ENCODE measurements around the gene LGMN. TPM values are rescaled to one million over a fixed set of nuclear protein-coding genes. Genes with fewer than 3 reads are reported as not detected.
A peak's percentile ranks its signal among the peaks of the same experiment; 100 is the strongest.

Gene LGMN
- total and polyA plus RNA-seq, 4 experiments from 2014 or later: 9.6 to 14.0 (median 12.3) TPM

DNA sequence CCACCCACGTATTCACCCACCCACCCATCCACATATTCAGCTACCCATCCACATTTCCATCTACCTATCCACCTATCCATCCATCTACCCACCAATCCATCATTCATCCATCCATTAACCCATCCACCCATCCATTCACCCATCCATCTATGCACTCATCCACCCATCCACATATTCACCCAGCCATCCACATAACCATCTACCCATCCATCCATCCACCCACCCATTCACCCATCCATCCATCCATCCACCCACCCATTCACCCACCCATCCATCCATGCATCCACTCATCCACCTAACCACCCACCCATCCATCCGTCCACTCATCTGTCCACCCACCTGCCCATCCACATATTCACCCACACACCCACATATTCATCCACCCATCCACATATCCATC lies 70.5 kb downstream of the LGMN start:
- Mint-ChIP-seq H3K9me3 (no peaks in the 10 kb centered on the region), H3K27ac (peak overlapping the region in 3 of 7 donors; percentile 22 to 37 (median 30)), H3K27me3 (no peaks in the 10 kb centered on the region), H3K4me1 (peaks cover 22 to 54% (median 37%) of the 10 kb centered on the region in 4 donors), H3K36me3 (peaks cover 57 to 80% of the 10 kb centered on the region in 2 donors), H3K4me3 (peak overlapping the region in 1 of 8 donors; percentile 26)
- no peaks in the 10 kb centered on the region for H3K9me3 ChIP-seq (ENCODE audit: control insufficient read depth in 1 of 2, low read length in 2 of 2)
- H3K36me3 ChIP-seq (ENCODE audit: insufficient read depth, low read length): peaks cover 56% of the 10 kb centered on the region
- POLR2A ChIA-PET (ENCODE audit: partially characterized antibody): interaction anchor here (0.6 to 0.7 kb wide), 2 partner anchors 28 to 62 kb away, joined by 3 read pairs; no protein-coding TSS in a partner anchor
- intact Hi-C loops (cut with micrococcal nuclease): no loop called here
- H3K27me3 ChIP-seq (ENCODE audit: insufficient read depth, low read length): no peaks in the 10 kb centered on the region
- CTCF ChIA-PET (ENCODE audit: partially characterized antibody): interaction anchor here (0.6 to 0.7 kb wide), 2 partner anchors 13 to 64 kb away, joined by 3 read pairs; no protein-coding TSS in a partner anchor
- no peak overlapping the region for H3K27ac ChIP-seq (ENCODE audit: low read depth, low read length)
- H3K4me1 ChIP-seq (ENCODE audit: insufficient read depth, low read length): peaks cover 43% of the 10 kb centered on the region
- H3K4me3 ChIP-seq (ENCODE audit: low read length in 2 of 2): no peak overlapping the region
- no peak for DNase-seq

DNA sequence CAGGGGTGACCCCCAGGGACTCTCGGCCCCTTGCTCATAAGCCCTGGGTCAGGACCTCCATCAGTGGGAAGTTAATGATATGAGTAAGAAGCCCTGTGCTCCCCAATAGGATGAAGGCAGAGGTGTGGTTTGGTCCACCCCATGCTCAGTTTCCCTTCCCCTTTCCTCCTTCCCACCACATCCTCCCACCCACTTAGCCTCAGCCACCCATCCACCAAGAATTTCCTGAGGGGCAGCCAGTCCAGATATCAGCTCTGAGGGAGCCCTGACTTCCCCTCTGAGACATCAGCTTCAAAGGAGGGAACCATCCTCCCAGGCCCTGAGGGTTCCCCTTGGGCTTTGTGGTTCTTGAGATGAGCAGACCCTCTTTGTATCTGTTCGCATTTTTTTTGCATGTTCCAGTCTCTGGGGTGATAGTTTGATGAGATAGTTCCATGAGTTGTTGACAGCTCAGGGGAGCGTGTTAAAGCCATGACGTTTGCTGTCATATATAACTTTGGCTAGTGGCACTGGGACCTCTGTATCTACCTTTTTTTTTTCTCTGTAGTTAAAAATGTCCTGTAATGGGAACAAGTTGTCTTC lies 71.2 kb downstream of the LGMN start:
- Histone ChIP-seq H3K4me1 (ENCODE audit: insufficient read depth, low read length) (peaks cover 43% of the 10 kb centered on the region), H3K9me3 (ENCODE audit: control insufficient read depth in 1 of 2, low read length in 2 of 2) (no peaks in the 10 kb centered on the region), H3K27ac (ENCODE audit: low read depth, low read length) (no peak overlapping the region), H3K27me3 (ENCODE audit: insufficient read depth, low read length) (no peaks in the 10 kb centered on the region), H3K36me3 (ENCODE audit: insufficient read depth, low read length) (peaks cover 57% of the 10 kb centered on the region), H3K4me3 (ENCODE audit: low read length in 2 of 2) (no peak overlapping the region)
- Mint-ChIP-seq H3K4me3 (peak overlapping the region in 2 of 8 donors; percentile 33 to 54), H3K27me3 (no peaks in the 10 kb centered on the region), H3K36me3 (peaks cover 57 to 80% of the 10 kb centered on the region in 2 donors), H3K9me3 (no peaks in the 10 kb centered on the region), H3K27ac (peak overlapping the region; percentile 23 to 84 (median 60)), H3K4me1 (peaks cover 24 to 62% (median 40%) of the 10 kb centered on the region in 4 donors)
- ChIA-PET CTCF (ENCODE audit: partially characterized antibody) (interaction anchor here (0.7 to 1.5 kb wide), 6 partner anchors 9 to 571 kb away, joined by 3 to 5 read pairs (median 3); partner anchors contain the start of gene ATXN3), POLR2A (ENCODE audit: partially characterized antibody) (interaction anchor here (0.6 to 0.7 kb wide), 2 partner anchors 27 to 62 kb away, joined by 3 read pairs; no protein-coding TSS in a partner anchor)
- no peak for DNase-seq
- intact Hi-C loops (cut with micrococcal nuclease): no loop called here

DNA sequence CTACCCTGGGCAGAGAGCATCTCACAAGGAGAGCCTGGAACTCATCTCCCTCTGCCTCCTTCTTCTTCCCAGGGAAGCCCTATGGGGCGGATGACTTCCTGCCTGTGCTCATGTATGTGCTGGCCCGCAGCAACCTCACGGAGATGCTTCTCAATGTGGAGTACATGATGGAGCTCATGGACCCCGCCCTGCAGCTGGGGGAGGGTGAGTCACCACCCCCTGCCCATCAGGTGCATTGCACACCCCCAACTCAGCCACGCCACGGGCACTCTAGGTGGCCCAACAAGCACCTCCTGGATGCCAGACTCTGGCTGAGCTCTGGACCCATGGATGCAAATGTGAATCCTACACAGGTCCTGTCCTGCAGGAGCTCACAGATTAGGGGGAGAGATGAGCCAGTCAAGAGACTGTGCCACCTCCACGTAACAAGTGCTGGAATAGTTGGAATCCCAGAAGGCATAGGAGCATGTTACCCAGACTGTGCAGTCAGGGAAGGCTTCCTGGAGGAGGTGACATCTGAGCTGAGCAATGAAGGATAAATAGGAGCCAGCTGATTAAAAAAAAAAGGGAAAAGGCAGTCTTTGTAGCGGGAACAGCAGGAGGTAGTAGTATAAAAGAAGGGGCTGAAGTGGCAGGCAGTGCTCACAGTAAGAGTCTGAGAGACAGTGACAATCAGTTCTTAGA lies 71.9 kb downstream of the LGMN start:
- no peaks in the 10 kb centered on the region for H3K9me3 Mint-ChIP-seq
- ChIA-PET POLR2A (ENCODE audit: partially characterized antibody) (interaction anchor here (0.6 kb wide), 1 partner anchor 13 kb away, joined by 5 read pairs; no protein-coding TSS in a partner anchor), CTCF (ENCODE audit: partially characterized antibody) (interaction anchor here (0.9 to 1.5 kb wide), 6 partner anchors 9 to 570 kb away, joined by 3 to 5 read pairs (median 3); partner anchors contain the start of gene ATXN3)
- Histone ChIP-seq H3K27ac (ENCODE audit: low read depth, low read length) (peak overlapping the region; percentile 27), H3K36me3 (ENCODE audit: insufficient read depth, low read length) (peaks cover 55% of the 10 kb centered on the region), H3K4me1 (ENCODE audit: insufficient read depth, low read length) (peaks cover 42% of the 10 kb centered on the region), H3K9me3 (ENCODE audit: control insufficient read depth in 1 of 2, low read length in 2 of 2) (no peaks in the 10 kb centered on the region), H3K4me3 (ENCODE audit: low read length in 2 of 2) (no peak overlapping the region), H3K27me3 (ENCODE audit: insufficient read depth, low read length) (no peaks in the 10 kb centered on the region)
- H3K36me3 Mint-ChIP-seq: peaks cover 57 to 83% of the 10 kb centered on the region in 2 donors
- no peak for DNase-seq
- H3K4me1 Mint-ChIP-seq: peaks cover 24 to 66% (median 39%) of the 10 kb centered on the region in 4 donors
- H3K27ac Mint-ChIP-seq: peak overlapping the region; percentile 23 to 84 (median 60)
- H3K27me3 Mint-ChIP-seq: no peaks in the 10 kb centered on the region
- intact Hi-C loops (cut with micrococcal nuclease): no loop called here
- H3K4me3 Mint-ChIP-seq: peak overlapping the region in 1 of 8 donors; percentile 33

DNA sequence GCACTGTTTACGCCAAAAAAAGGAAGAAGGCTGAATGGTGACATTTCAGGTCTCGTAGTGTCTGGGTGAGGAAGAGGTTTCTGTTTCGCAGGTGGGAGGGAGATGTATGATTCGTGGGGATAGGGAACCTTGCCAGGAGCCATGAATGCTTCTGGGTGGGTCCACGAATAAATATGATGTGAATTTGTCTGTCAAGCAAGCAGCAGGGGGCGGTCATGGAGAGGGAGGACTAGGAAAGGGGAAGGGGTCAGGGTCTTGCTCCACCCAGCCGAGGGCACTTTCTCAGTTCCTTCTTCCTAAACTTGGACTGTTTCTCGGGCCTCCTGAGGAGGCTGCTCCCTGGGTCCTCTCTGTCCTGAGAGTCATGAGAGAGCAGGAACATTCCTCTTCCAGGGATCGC lies 72.5 kb downstream of the LGMN start:
- no peaks in the 10 kb centered on the region for H3K9me3 Mint-ChIP-seq
- no peak overlapping the region for H3K27ac ChIP-seq (ENCODE audit: low read depth, low read length)
- no peak for DNase-seq
- peaks cover 55 to 82% of the 10 kb centered on the region in 2 donors for H3K36me3 Mint-ChIP-seq
- POLR2A ChIA-PET (ENCODE audit: partially characterized antibody): interaction anchor here (0.6 kb wide), 1 partner anchor 14 kb away, joined by 5 read pairs; no protein-coding TSS in a partner anchor
- peak overlapping the region in 2 of 8 donors; percentile 4 to 10 for H3K4me3 Mint-ChIP-seq
- no peaks in the 10 kb centered on the region for H3K27me3 Mint-ChIP-seq
- H3K9me3 ChIP-seq (ENCODE audit: control insufficient read depth in 1 of 2, low read length in 2 of 2): no peaks in the 10 kb centered on the region
- H3K4me3 ChIP-seq (ENCODE audit: low read length in 2 of 2): no peak overlapping the region
- H3K4me1 ChIP-seq (ENCODE audit: insufficient read depth, low read length): peaks cover 42% of the 10 kb centered on the region
- CTCF ChIA-PET (ENCODE audit: partially characterized antibody): interaction anchor here (1.2 to 1.5 kb wide), 3 partner anchors 10 to 570 kb away, joined by 3 to 5 read pairs (median 3); partner anchors contain the start of gene ATXN3
- no peaks in the 10 kb centered on the region for H3K27me3 ChIP-seq (ENCODE audit: insufficient read depth, low read length)
- H3K27ac Mint-ChIP-seq: peak overlapping the region; percentile 23 to 95 (median 52)
- peaks cover 18 to 65% (median 39%) of the 10 kb centered on the region in 4 donors for H3K4me1 Mint-ChIP-seq
- intact Hi-C loops (cut with micrococcal nuclease): no loop called here
- H3K36me3 ChIP-seq (ENCODE audit: insufficient read depth, low read length): peaks cover 55% of the 10 kb centered on the region

DNA sequence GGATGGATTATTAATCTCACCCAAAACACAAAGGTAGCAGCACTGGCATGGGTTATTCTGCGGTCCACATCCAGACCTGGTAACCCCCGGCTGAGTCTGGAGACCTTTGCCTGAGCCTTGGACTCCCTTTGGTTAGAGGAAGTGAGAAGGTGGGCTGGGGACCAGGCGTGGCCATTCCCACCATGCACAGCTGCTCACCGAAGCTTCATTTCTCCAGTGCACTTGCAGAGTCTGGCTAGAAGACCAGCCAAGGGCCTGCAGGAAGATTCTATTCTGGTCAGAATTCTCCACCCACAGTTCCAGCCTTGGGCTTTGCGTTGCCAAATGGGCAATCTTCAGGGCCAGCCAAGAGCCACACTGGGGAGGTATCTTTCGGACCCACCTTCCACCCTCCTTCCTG lies 73.0 kb downstream of the LGMN start:
- no peaks in the 10 kb centered on the region for H3K27me3 Mint-ChIP-seq
- peaks cover 55% of the 10 kb centered on the region for H3K36me3 ChIP-seq (ENCODE audit: insufficient read depth, low read length)
- POLR2A ChIA-PET (ENCODE audit: partially characterized antibody): no interaction called here
- H3K4me1 Mint-ChIP-seq: peaks cover 20 to 65% (median 40%) of the 10 kb centered on the region in 4 donors
- H3K9me3 ChIP-seq (ENCODE audit: control insufficient read depth in 1 of 2, low read length in 2 of 2): no peaks in the 10 kb centered on the region
- H3K4me3 ChIP-seq (ENCODE audit: low read length in 2 of 2): no peak overlapping the region
- H3K27ac ChIP-seq (ENCODE audit: low read depth, low read length): no peak overlapping the region
- peaks cover 53 to 84% of the 10 kb centered on the region in 2 donors for H3K36me3 Mint-ChIP-seq
- H3K9me3 Mint-ChIP-seq: no peaks in the 10 kb centered on the region
- CTCF ChIA-PET (ENCODE audit: partially characterized antibody): interaction anchor here (1.0 to 3.0 kb wide), 5 partner anchors 8 to 85 kb away, joined by 3 to 11 read pairs (median 3); no protein-coding TSS in a partner anchor
- H3K4me3 Mint-ChIP-seq: no peak overlapping the region
- H3K27me3 ChIP-seq (ENCODE audit: insufficient read depth, low read length): no peaks in the 10 kb centered on the region
- H3K27ac Mint-ChIP-seq: peak overlapping the region in 6 of 7 donors; percentile 23 to 95 (median 56)
- intact Hi-C loops (cut with micrococcal nuclease): no loop called here
- DNase-seq: no peak
- peaks cover 39% of the 10 kb centered on the region for H3K4me1 ChIP-seq (ENCODE audit: insufficient read depth, low read length)

DNA sequence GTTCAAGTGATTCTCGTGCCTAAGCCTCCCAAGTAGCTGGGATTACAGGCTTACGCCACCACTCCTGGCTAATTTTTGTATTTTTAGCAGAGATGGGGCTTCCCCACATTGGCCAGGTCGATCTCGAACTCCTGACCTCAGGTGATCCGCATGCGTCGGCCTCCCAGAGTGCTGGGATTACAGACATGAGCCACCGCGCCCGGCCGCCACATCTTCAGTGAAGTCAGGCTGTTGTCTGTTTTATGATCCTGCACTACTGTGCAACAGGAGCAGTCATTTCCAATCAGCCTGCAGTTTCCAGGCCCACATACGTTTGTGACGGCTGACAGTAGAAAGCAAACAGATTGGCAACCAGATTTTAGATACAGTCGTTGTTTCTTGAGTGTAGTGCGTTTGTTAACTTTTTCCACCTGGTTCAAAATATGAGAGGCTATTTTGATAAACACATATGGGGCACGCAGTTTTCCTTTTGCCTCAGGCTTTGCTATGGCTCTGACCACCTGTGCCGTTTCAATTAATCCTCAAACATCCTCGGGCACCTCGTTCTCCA lies 74.8 kb downstream of the LGMN start:
- H3K27me3 Mint-ChIP-seq: no peaks in the 10 kb centered on the region
- no peak overlapping the region for H3K4me3 Mint-ChIP-seq
- H3K36me3 Mint-ChIP-seq: peaks cover 44 to 86% of the 10 kb centered on the region in 2 donors
- peak overlapping the region in 3 of 7 donors; percentile 23 to 58 (median 43) for H3K27ac Mint-ChIP-seq
- peaks cover 31 to 81% (median 54%) of the 10 kb centered on the region in 4 donors for H3K4me1 Mint-ChIP-seq
- Histone ChIP-seq H3K27me3 (ENCODE audit: insufficient read depth, low read length) (no peaks in the 10 kb centered on the region), H3K9me3 (ENCODE audit: control insufficient read depth in 1 of 2, low read length in 2 of 2) (no peaks in the 10 kb centered on the region), H3K4me1 (ENCODE audit: insufficient read depth, low read length) (peaks cover 50% of the 10 kb centered on the region), H3K36me3 (ENCODE audit: insufficient read depth, low read length) (peaks cover 48% of the 10 kb centered on the region), H3K4me3 (ENCODE audit: low read length in 2 of 2) (no peak overlapping the region), H3K27ac (ENCODE audit: low read depth, low read length) (no peak overlapping the region)
- no peak for DNase-seq
- ChIA-PET POLR2A (ENCODE audit: partially characterized antibody) (no interaction called here), CTCF (ENCODE audit: partially characterized antibody) (interaction anchor here (1.0 to 3.0 kb wide), 3 partner anchors 13 to 60 kb away, joined by 3 to 11 read pairs (median 11); no protein-coding TSS in a partner anchor)
- H3K9me3 Mint-ChIP-seq: no peaks in the 10 kb centered on the region
- intact Hi-C loops (cut with micrococcal nuclease): no loop called here

Data from CD4-positive, alpha-beta memory T cell (primary cell).